RWPE1 (cell line): ENCODE data around the gene ARNT2.

Experiments used
- CTCF ChIA-PET: fragments of 350-600 bp; sonication (Branson Sonifier 250); formaldehyde crosslinking; extraction: SDS; loops from one replicate; lab custom pipeline; 2021; lab: Yijun Ruan, JAX
- POLR2A ChIA-PET: fragments of 400-600 bp; formaldehyde crosslinking; extraction: SDS; loops from one replicate; lab custom pipeline; 2020; ENCODE audit warnings: antibody characterized with exemption; ENCODE audit not compliant: low non-redundant PET; lab: Yijun Ruan, JAX
- DNase-seq: peaks from one replicate; pipeline ENCODE4 v3.0.0; 2012; ENCODE audit warnings: low spot score
- H3K27ac ChIP-seq: fragments of 450-650 bp; 2 replicates; pipeline ENCODE4 v1.5.1; 2017
- CTCF ChIP-seq: fragments of 450-650 bp; conservative IDR thresholded peaks from 2 replicates; pipeline ENCODE4 v1.5.1; 2017; ENCODE audit warnings: low read depth, mild to moderate bottlenecking

ARNT2 gene

GRCh38 chr15:80426316-80426715 lies 22.1 kb downstream of the ARNT2 start:
- POLR2A ChIA-PET, result no interaction called here
- no peak for DNase-seq
- no peak for TF ChIP-seq CTCF
- CTCF ChIA-PET, result interaction anchor here (0.6 kb wide), 1 partner anchor 128 kb away, joined by 3 read pairs; no protein-coding TSS in a partner anchor
- H3K27ac ChIP-seq, result no peak overlapping the region

- H3K27ac ChIP-seq, result no peak overlapping the region
- ChIA-PET POLR2A (no interaction called here), CTCF (interaction anchor here (1.8 kb wide), 1 partner anchor 11 kb away, joined by 8 read pairs; no protein-coding TSS in a partner anchor)
- no peak for DNase-seq
- no peak for TF ChIP-seq CTCF
Measured at GRCh38 chr15:80429964-80430363, 25.8 kb downstream of the ARNT2 start.

GRCh38 chr15:80431635-80432344 lies 27.6 kb downstream of the ARNT2 start:
- H3K27ac ChIP-seq, result no peak overlapping the region
- POLR2A ChIA-PET, result no interaction called here
- TF ChIP-seq CTCF, result no peak
- DNase-seq, result no peak
- CTCF ChIA-PET, result no interaction called here

GRCh38 chr15:80432345-80432702 lies 28.1 kb downstream of the ARNT2 start:
- POLR2A ChIA-PET, result no interaction called here
- no peak overlapping the region for H3K27ac ChIP-seq
- CTCF ChIA-PET, result no interaction called here
- DNase-seq, result no peak
- no peak for TF ChIP-seq CTCF

GRCh38 chr15:80433836-80434235 lies 29.7 kb downstream of the ARNT2 start:
- CTCF ChIA-PET, result interaction anchor here (0.6 kb wide), 1 partner anchor 277 kb away, joined by 3 read pairs; no protein-coding TSS in a partner anchor
- no peak overlapping the region for H3K27ac ChIP-seq
- TF ChIP-seq CTCF, result no peak
- no peak for DNase-seq
- POLR2A ChIA-PET, result no interaction called here

- no peak overlapping the region for H3K27ac ChIP-seq
- CTCF ChIA-PET, result no interaction called here
- POLR2A ChIA-PET, result interaction anchor here (0.6 kb wide), 1 partner anchor 828 kb away, joined by 3 read pairs; no protein-coding TSS in a partner anchor
- no peak for DNase-seq
- TF ChIP-seq CTCF, result no peak
Measured at GRCh38 chr15:80434926-80435720, 30.9 kb downstream of the ARNT2 start.
